BE2C (cell line): ENCODE data around the gene ENTREP1.

Source experiments
- DNase-seq: peaks from one replicate; pipeline ENCODE4 v3.0.0-alpha.2; 2020
- H3K27me3 ChIP-seq: fragments of 250-450 bp; sonication (Bioruptor Pico); 2 replicates; pipeline ENCODE4 v1.5.1; 2020; ENCODE audit warnings: mild to moderate bottlenecking
- H3K36me3 ChIP-seq: fragments of 250-450 bp; sonication (Bioruptor Pico); 2 replicates; pipeline ENCODE4 v1.5.1; 2020; ENCODE audit warnings: mild to moderate bottlenecking
- H3K4me1 ChIP-seq: fragments of 250-450 bp; sonication (Bioruptor Pico); 2 replicates; pipeline ENCODE4 v1.5.1; 2020
- H3K4me3 ChIP-seq: 2 replicates; pipeline ENCODE4 v1.5.1; 2011; ENCODE audit warnings: low read depth, low read length
- H3K9me3 ChIP-seq: fragments of 250-450 bp; sonication (Bioruptor Pico); 2 replicates; pipeline ENCODE4 v1.5.1; 2020
- TF ChIP-seq, protein P1 (sequence below): IDR thresholded peaks from 2 replicates; pipeline ENCODE4 v1.5.1; 2012; ENCODE audit warnings: mild to moderate bottlenecking, low read depth, low read length

The ENTREP1 gene

DNA sequence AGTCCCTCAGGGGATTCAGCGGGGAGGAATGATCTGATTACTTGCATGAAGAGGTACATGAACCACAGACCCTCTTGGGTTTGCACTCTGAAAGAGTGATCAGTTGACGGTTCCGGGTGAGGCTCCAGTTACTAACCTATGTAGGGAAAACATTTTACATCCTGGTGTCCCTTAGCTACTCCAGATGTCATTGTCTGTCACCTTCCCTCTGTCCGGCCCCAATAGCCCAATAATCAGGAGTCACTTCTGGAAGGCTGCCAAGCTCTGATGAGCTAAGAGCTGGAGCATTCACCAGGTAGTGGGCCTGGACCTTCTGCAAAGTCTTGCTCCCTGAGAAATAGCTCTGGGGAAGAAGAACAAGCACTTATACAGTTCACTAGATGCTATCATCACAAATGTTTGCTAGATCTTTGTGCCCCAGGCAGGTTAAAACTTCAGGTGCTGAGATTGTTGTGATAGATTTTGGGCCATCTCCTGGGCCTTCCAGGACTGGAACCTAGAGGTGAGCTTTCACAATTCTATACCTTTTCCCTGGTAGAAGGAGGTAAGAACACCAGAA lies 64.5 kb downstream of the ENTREP1 start:
- H3K4me1 ChIP-seq, result no peaks in the 10 kb centered on the region
- H3K36me3 ChIP-seq, result no peaks in the 10 kb centered on the region
- DNase-seq, result no peak
- no peaks in the 10 kb centered on the region for H3K9me3 ChIP-seq
- H3K4me3 ChIP-seq, result no peak overlapping the region
- TF ChIP-seq, protein P1, sequence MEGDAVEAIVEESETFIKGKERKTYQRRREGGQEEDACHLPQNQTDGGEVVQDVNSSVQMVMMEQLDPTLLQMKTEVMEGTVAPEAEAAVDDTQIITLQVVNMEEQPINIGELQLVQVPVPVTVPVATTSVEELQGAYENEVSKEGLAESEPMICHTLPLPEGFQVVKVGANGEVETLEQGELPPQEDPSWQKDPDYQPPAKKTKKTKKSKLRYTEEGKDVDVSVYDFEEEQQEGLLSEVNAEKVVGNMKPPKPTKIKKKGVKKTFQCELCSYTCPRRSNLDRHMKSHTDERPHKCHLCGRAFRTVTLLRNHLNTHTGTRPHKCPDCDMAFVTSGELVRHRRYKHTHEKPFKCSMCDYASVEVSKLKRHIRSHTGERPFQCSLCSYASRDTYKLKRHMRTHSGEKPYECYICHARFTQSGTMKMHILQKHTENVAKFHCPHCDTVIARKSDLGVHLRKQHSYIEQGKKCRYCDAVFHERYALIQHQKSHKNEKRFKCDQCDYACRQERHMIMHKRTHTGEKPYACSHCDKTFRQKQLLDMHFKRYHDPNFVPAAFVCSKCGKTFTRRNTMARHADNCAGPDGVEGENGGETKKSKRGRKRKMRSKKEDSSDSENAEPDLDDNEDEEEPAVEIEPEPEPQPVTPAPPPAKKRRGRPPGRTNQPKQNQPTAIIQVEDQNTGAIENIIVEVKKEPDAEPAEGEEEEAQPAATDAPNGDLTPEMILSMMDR, result no peak
- no peaks in the 10 kb centered on the region; the same call in 1 of the 2 replicates for H3K27me3 ChIP-seq

DNA sequence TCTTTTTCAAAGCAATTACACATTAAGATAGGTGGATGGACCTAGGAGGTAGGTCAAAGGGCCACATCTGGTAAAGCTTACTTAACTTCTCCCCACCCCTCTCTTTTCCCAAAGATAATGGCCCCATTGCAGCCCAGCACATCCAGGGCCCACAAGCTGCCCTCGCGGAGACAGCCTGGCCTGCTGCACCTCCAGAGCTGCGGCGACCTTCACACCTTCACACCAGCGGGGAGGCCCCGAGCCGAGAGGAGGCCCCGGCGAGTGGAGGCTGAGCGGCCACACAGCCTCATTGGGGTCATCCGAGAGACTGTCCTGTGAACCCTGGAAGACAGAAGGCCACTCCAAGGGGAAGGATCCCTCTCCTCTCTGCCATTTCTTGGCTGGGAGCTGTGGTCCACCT lies 66.5 kb downstream of the ENTREP1 start:
- TF ChIP-seq, protein P1, result no peak
- H3K4me1 ChIP-seq, result no peaks in the 10 kb centered on the region
- H3K36me3 ChIP-seq, result no peaks in the 10 kb centered on the region
- H3K4me3 ChIP-seq, result no peak overlapping the region
- H3K27me3 ChIP-seq, result no peaks in the 10 kb centered on the region; the same call in 1 of the 2 replicates
- DNase-seq, result no peak
- H3K9me3 ChIP-seq, result no peaks in the 10 kb centered on the region

DNA sequence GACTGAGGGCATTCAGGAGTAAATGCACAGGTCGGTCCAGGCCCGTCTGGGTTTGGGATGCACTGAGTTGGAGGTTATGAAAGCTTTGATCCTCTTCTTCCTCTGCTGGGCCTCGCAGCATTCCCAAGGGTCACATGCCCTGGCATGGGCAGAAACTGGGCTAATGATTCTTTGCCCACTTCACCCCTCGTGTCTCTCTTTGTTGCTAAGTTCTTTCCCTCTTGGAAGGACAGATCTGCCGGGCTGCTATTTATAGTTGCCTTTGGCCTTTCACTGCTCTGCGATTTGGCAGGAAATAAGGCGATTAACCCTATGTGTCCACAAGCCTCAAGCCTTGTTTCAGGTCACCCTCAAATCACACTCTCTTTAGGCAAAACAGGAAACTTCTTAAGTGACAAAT lies 66.9 kb downstream of the ENTREP1 start:
- no peaks in the 10 kb centered on the region for H3K9me3 ChIP-seq
- H3K4me3 ChIP-seq, result no peak overlapping the region
- H3K4me1 ChIP-seq, result no peaks in the 10 kb centered on the region
- TF ChIP-seq, protein P1, result no peak
- H3K27me3 ChIP-seq, result no peaks in the 10 kb centered on the region; the same call in 1 of the 2 replicates
- H3K36me3 ChIP-seq, result no peaks in the 10 kb centered on the region
- no peak for DNase-seq

DNA sequence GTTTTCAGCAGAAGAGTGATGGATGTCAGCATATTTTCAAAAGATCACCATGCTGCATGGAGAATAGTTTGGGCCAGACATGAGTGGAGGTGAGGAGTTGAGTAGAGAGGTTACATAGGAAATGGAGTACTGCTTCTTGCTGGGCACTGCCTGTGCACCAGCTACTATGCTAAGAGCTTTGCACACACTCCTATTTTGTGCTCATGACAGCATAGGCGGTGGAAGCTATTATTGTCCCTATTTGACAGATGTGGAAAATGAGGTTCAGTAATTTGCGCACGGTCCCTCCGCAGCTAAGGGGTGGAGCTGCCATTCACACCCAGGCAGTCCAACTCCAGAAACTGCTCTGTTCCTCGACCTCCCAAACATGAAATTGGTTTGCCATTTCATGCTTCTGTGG lies 67.8 kb downstream of the ENTREP1 start:
- Histone ChIP-seq H3K4me1 (no peaks in the 10 kb centered on the region), H3K27me3 (no peaks in the 10 kb centered on the region; the same call in 1 of the 2 replicates), H3K36me3 (no peaks in the 10 kb centered on the region), H3K4me3 (no peak overlapping the region), H3K9me3 (no peaks in the 10 kb centered on the region)
- TF ChIP-seq, protein P1, result no peak
- no peak for DNase-seq

DNA sequence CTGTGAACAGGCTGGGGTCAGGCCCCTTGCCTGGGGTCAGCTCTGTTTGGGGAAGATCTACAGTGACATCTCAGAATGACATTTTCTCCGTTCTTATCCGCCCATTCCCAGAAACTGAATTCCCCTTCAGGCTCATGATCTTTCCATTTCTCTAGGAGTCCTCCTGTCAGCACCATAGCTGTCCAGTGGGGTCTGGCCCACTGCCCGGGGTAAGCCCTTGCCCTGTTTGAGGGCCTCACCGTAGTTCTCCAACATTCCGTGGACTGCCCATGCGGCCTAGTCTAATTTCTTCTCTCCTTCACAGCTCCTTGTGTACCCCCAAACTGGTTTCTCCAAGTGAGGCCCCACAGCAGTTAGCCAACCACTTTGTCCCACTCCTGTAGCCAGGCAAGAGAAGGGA lies 68.4 kb downstream of the ENTREP1 start:
- Histone ChIP-seq H3K27me3 (no peaks in the 10 kb centered on the region; the same call in 1 of the 2 replicates), H3K9me3 (no peaks in the 10 kb centered on the region)
- TF ChIP-seq, protein P1, result no peak

DNA sequence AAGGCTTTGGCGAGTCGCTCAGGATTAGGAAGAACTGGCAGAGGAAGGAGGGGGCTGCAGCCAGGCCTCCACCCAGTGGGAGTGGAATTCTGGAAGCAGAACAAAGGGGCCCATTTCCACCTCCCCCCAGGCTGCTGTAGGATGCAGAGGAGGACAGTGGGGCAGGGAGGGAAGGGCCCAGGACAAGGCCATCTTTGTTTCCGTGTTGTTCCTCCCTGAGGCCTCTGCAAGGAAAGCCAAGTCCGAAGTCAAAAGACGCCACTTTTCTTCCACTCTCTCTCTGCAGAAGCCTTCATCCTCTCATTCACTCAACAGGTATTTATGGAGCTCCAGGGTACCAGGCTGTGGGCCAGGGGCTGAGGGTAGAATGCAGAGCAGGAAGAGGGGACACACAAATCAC lies 70.7 kb downstream of the ENTREP1 start:
- H3K9me3 ChIP-seq, result no peaks in the 10 kb centered on the region
- no peaks in the 10 kb centered on the region for H3K4me1 ChIP-seq
- no peaks in the 10 kb centered on the region for H3K27me3 ChIP-seq
- no peaks in the 10 kb centered on the region for H3K36me3 ChIP-seq
- no peak for DNase-seq
- no peak overlapping the region for H3K4me3 ChIP-seq
- TF ChIP-seq, protein P1, result no peak

More for the DNA sequence above, 68.4 kb downstream of the ENTREP1 start:
- H3K4me1 ChIP-seq, result no peaks in the 10 kb centered on the region
- no peak overlapping the region for H3K4me3 ChIP-seq
- no peaks in the 10 kb centered on the region for H3K36me3 ChIP-seq
- no peak for DNase-seq
